Breast epithelium (tissue), 4 donors: Measurements from ENCODE around the gene PADI6. TPM values are rescaled to one million over a fixed set of nuclear protein-coding genes. Genes with fewer than 3 reads are reported as not detected.

Source experiments
- DNase-seq, 2 donors: peaks; one replicate each; pipeline ENCODE4 v3.0.0-alpha.2; 2019; ENCODE audit warnings: low spot score in 2 of 2
- H3K27ac ChIP-seq, 2 donors: fragments of 200-600 bp; sonication (generic) in 1 of 2; one replicate each; pipeline ENCODE4 v1.5.1; 2016 to 2019; ENCODE audit warnings: mild to moderate bottlenecking in 1 of 2
- H3K27me3 ChIP-seq, 2 donors: fragments of 200-600 bp; sonication (generic) in 1 of 2; one replicate each; pipeline versions ENCODE4 v1.5.1 to v1.6.0; 2017 to 2019; ENCODE audit warnings: control low read depth in 1 of 2, mild to moderate bottlenecking in 1 of 2
- H3K36me3 ChIP-seq: fragments of 200-600 bp; one replicate; pipeline ENCODE4 v1.5.1; 2019
- H3K4me1 ChIP-seq, 2 donors: fragments of 200-600 bp; sonication (generic); one replicate each; pipeline ENCODE4 v1.5.1; 2016 to 2019; ENCODE audit warnings: control low read depth in 1 of 2
- H3K4me3 ChIP-seq, 3 donors: fragments of 200-600 bp; sonication (generic); 1 replicate in 2 of 3; 2 replicates in 1 of 3; pipeline ENCODE4 v1.5.1; 2016 to 2019; ENCODE audit warnings: mild to moderate bottlenecking in 3 of 3, moderate library complexity in 2 of 3
- H3K9me3 ChIP-seq, 2 donors: fragments of 200-600 bp; sonication (generic) in 1 of 2; one replicate each; pipeline ENCODE4 v1.5.1; 2016 to 2019; ENCODE audit warnings: control low read depth in 1 of 2
- CTCF ChIP-seq, 3 donors: fragments of 450-650 bp; IDR thresholded peaks; one replicate each; pipeline ENCODE4 v1.5.1; 2016 to 2017; ENCODE audit warnings: antibody characterized with exemption in 3 of 3, mild to moderate bottlenecking in 3 of 3, moderate library complexity in 3 of 3
- POLR2A ChIP-seq: fragments of 450-650 bp; IDR thresholded peaks from one replicate; pipeline ENCODE4 v1.6.1; 2016; ENCODE audit warnings: antibody characterized with exemption, mild to moderate bottlenecking, moderate library complexity
- POLR2AphosphoS5 ChIP-seq, 3 donors: sonication (generic); formaldehyde crosslinking; IDR thresholded peaks; one replicate each; pipeline ENCODE4 v1.6.1; 2017; ENCODE audit warnings: antibody characterized with exemption in 3 of 3
- intact Hi-C: fragments of 100-400 bp; cut with DNase I; formaldehyde crosslinking; loops from one replicate; pipeline ENCODE4 v1.15.1; 2023; ENCODE audit warnings: low total_unique reads
- total RNA-seq, 3 donors: library from RNA; depleted of rRNA; stranded (reverse); fragments of >200 nt; gene quantifications; one replicate each; pipeline ENCODE4 v1.1.0, GENCODE V29; 2016

Gene PADI6
- total RNA-seq, 3 donors from 2014 or later = not detected

GRCh38 chr1:17359031-17359430 lies 13.0 kb upstream of the PADI6 start:
- no peaks in the 10 kb centered on the region for H3K27me3 ChIP-seq
- no peak overlapping the region for H3K27ac ChIP-seq
- no peak overlapping the region for H3K4me3 ChIP-seq
- TF ChIP-seq POLR2A (no peak), POLR2AphosphoS5 (IDR thresholded peaks at IDR 0.05) (no peak), CTCF (IDR thresholded peaks at IDR 0.05) (no peak)
- intact Hi-C loops = no loop called here
- H3K4me1 ChIP-seq = no peaks in the 10 kb centered on the region
- no peaks in the 10 kb centered on the region for H3K9me3 ChIP-seq
- DNase-seq = no peak
- H3K36me3 ChIP-seq = no peaks in the 10 kb centered on the region

GRCh38 chr1:17359808-17360207 lies 12.2 kb upstream of the PADI6 start:
- TF ChIP-seq POLR2AphosphoS5 (IDR thresholded peaks at IDR 0.05) (no peak), POLR2A (no peak), CTCF (IDR thresholded peaks at IDR 0.05) (no peak)
- no peak for DNase-seq
- intact Hi-C loops = no loop called here
- H3K9me3 ChIP-seq = peaks cover 0 to 4% of the 10 kb centered on the region in 2 donors
- H3K27me3 ChIP-seq = no peaks in the 10 kb centered on the region
- H3K4me1 ChIP-seq = no peaks in the 10 kb centered on the region
- no peak overlapping the region for H3K4me3 ChIP-seq
- no peaks in the 10 kb centered on the region for H3K36me3 ChIP-seq
- H3K27ac ChIP-seq = no peak overlapping the region

GRCh38 chr1:17360272-17360956 lies 11.6 kb upstream of the PADI6 start:
- intact Hi-C loops = no loop called here
- H3K4me1 ChIP-seq = no peaks in the 10 kb centered on the region
- H3K27me3 ChIP-seq = no peaks in the 10 kb centered on the region
- H3K36me3 ChIP-seq = no peaks in the 10 kb centered on the region
- peaks cover 0 to 4% of the 10 kb centered on the region in 2 donors for H3K9me3 ChIP-seq
- H3K27ac ChIP-seq = no peak overlapping the region
- no peak overlapping the region for H3K4me3 ChIP-seq
- no peak for DNase-seq
- TF ChIP-seq POLR2AphosphoS5 (IDR thresholded peaks at IDR 0.05) (no peak), POLR2A (no peak), CTCF (IDR thresholded peaks at IDR 0.05) (no peak)

- no peak for DNase-seq
- H3K27me3 ChIP-seq = peaks cover 0 to 3% of the 10 kb centered on the region in 2 donors
Measured at GRCh38 chr1:17361687-17362086, 10.3 kb upstream of the PADI6 start.

More at GRCh38 chr1:17361687-17362086, 10.3 kb upstream of the PADI6 start:
- Histone ChIP-seq H3K4me3 (no peak overlapping the region), H3K27ac (no peak overlapping the region), H3K9me3 (peaks cover 0 to 4% of the 10 kb centered on the region in 2 donors), H3K4me1 (no peaks in the 10 kb centered on the region), H3K36me3 (no peaks in the 10 kb centered on the region)
- intact Hi-C loops = no loop called here
- TF ChIP-seq POLR2A (no peak), CTCF (IDR thresholded peaks at IDR 0.05) (no peak), POLR2AphosphoS5 (IDR thresholded peaks at IDR 0.05) (no peak)
